Stimulated activated CD8-positive, alpha-beta memory T cell treated with anti-CD3 and anti-CD28 coated beads, Interleukin-7, amount 100 ng/mL, for 4 hours (primary cell): ENCODE results near the gene PTPRN2.
"Not testable (repeated sequence)": the region's sequence is repeated elsewhere in the genome, so short reads cannot be mapped to it uniquely, and the experiment has no call there.

Source experiments
- DNase-seq, 2 donors: peaks; one replicate each; pipeline ENCODE4 v3.0.0-alpha.2; 2020; ENCODE audit warnings: low read depth in 2 of 2

The PTPRN2 gene

DNA sequence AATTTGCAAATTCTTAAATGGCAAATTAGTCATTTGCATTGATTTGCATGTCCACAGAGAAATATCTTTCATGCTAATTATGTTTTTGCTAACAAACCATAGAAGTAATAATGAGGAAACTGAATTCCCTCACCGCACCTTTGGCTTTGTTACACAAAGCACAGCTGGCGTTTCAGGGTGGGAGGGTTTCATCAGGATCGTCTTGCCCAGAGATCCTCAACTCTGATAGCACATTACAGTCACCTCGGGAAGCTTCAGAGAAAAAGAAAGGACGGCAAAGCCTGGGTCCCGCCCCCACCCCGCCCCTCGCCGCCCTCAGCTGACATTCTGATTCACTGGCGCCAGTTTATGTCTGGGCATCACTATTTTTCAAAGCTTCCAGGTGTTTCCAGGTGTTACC, 119.4 kb downstream of the PTPRN2 start:
- DNase-seq = no peak

DNA sequence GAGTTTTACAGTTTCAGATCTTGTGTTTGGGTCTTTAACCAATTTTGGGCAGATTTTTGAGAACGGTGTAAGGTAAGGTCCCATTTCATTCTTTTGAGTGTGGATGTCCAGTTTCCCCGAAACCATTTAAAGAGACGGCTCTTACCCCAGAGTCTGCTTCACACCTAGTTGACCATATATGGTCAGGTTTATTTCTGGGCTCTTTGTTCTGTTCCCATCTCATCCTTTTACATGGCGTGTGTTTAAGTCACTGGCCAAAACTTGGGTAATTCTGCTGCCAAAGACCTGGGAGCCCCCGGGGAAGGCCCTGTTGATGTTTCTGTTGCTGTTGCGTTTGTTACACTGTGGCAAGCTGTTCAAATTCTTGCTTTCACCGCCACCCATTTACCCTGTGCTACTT, 120.1 kb downstream of the PTPRN2 start:
- DNase-seq = no peak

DNA sequence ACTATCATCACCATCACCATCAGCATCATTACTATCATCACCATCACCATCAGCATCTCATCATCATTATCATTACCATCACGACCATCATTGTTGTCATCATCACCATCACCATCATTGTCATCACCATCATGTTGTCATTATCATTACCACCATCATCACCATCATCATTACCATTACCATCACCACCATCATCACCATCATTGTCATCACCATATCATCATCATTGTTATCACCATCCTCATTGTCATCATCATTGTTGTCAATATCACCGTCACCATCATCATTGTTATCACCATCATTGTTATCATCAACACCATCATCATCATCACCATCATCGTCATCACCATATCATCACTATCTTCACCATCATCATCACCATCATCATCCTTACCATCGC, 124.3 kb downstream of the PTPRN2 start:
- DNase-seq = no peak

DNA sequence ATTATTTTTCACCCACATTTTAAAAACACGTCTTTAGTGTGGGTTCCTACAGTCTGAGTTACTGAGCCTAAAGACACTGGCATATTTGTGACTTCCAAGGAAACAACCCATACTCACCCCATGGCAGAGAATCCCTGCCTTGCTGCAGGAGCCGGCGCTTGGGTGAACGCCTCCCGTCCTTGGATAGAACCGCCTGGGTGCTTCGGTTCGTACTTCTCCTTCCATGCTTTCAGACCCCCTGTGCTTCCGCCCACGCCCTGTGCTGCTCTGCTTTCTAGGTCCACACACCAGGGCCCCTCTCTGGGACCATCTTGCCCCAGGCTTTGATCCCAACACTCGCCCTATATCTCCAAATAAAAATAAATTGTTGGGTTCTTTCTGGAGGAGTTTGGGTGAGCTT, 125.8 kb downstream of the PTPRN2 start:
- no peak for DNase-seq

GRCh38 chr7:158460665-158461064, 127.0 kb downstream of the PTPRN2 start:
- no peak for DNase-seq

GRCh38 chr7:158458716-158459282, 128.8 kb downstream of the PTPRN2 start:
- DNase-seq = no peak

GRCh38 chr7:158458096-158458495, 129.5 kb downstream of the PTPRN2 start:
- no peak for DNase-seq

DNA sequence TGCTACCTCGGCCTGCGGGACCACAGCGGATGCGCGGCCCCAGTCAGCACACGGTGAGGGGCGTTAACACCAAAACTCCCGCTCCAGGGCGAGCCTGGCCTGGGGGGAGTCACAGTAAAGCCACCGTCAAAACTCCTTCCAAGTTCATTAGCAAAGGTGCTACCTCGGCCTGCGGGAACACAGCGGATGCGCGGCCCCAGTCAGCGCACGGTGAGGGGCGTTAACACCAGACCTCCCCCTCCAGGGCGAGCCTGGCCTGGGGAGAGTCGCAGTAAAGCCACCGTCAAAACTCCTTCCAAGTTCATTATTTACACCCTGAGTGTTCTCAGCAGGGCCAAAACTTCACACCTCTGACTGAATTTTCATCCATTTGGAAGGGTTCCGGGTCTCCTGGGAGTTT, 130.0 kb downstream of the PTPRN2 start:
- not testable (repeated sequence) for DNase-seq

- no peak for DNase-seq
These were observed 133.0 kb downstream of the PTPRN2 start for GRCh38 chr7:158454631-158455030.

- DNase-seq = no peak
These were observed 134.0 kb downstream of the PTPRN2 start for GRCh38 chr7:158453663-158454062.

DNA sequence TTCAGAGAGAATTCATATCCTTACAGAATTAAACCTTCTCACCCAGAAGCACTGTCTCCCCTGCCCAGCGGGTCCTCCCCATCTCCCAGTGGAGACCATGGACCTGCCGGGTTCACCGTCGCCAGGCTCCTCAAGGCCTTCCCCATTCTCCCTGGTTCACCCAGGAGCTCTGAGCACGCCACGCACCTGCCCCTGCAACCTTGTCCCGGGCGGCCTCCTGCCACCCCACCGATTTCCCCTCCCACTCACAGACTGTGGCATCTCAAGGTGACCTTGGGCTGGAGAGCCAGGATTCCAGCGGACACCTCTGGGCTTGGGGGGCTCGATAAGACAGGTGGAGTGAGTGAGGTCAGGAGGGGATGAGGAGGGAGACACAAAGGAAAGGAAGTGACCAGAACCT, 135.3 kb downstream of the PTPRN2 start:
- DNase-seq = no peak

GRCh38 chr7:158450476-158451124, 137.0 kb downstream of the PTPRN2 start:
- DNase-seq = no peak

GRCh38 chr7:158449942-158450341, 137.7 kb downstream of the PTPRN2 start:
- no peak for DNase-seq

GRCh38 chr7:158449266-158449665, 138.4 kb downstream of the PTPRN2 start:
- DNase-seq = no peak

GRCh38 chr7:158448430-158449100, 139.1 kb downstream of the PTPRN2 start:
- DNase-seq = no peak

- DNase-seq = no peak
These were observed 140.0 kb downstream of the PTPRN2 start for GRCh38 chr7:158447506-158448171.

- DNase-seq = no peak
These were observed 140.5 kb downstream of the PTPRN2 start for GRCh38 chr7:158447151-158447505.

GRCh38 chr7:158446706-158447105, 140.9 kb downstream of the PTPRN2 start:
- DNase-seq = no peak

DNA sequence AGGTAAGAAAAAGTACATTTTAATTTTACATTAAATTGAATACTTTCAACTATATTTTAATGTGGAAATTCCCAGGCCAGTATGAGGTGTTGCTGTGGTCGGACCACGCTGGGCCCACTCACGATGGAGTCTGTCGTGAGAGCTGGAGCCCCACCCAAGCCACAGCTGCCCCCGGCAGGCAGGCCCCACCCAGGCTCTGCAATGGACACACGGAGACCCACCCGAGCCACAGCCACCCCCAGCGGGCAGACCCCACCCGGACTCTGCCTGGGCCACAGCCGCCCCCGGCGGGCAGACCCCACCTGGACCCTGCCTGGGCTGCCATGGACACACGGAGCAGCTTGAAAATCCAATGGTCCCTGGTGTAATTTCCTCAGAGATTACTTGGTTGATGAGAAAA, 141.3 kb downstream of the PTPRN2 start:
- no peak for DNase-seq

DNA sequence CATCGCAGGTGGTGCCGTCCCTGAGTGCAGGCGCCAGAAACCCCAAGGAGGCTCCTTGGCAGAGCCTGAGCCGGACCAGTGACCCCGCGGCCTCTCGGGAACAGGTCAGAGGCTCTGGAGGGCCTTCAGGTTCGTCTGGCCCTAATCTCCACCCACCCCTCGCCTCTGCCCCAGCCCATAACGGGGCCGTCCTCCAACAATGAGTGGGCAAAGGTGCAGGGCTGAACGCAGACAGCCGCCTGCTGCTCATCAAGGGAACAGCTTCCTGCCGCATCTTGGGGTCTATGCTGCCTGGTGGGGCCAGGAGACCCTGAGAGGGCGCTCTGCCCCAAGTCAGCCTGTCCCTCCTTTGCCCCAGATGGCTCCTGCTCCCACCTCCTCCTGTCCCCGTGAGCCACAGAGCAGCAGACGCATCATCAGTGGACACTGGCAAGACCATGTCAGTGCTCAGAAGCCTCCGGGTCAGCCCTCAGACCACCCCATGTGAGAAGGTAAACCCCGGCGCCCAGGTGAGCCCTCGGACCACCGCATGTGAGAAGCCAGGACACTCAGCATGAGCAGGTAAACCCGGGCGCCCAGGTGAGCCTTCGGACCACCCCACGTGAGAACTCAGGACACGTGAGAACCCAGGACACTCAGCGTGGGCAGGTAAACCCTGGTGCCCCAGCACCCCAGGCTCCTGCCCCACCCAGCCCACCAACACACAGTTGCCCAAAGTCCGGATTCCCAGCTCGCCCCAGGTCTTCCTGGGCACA, 142.0 kb downstream of the PTPRN2 start:
- no peak for DNase-seq

- no peak for DNase-seq
These were observed 142.9 kb downstream of the PTPRN2 start for GRCh38 chr7:158444501-158445420.
